RKO (cell line): ENCODE results near the gene UROD.
"Not testable (repeated sequence)": the region's sequence is repeated elsewhere in the genome, so short reads cannot be mapped to it uniquely, and the experiment has no call there.

ENCODE experiments used
- DNase-seq: peaks from one replicate; pipeline ENCODE4 v3.0.0-alpha.2; 2016; ENCODE audit warnings: low spot score

UROD gene

DNA sequence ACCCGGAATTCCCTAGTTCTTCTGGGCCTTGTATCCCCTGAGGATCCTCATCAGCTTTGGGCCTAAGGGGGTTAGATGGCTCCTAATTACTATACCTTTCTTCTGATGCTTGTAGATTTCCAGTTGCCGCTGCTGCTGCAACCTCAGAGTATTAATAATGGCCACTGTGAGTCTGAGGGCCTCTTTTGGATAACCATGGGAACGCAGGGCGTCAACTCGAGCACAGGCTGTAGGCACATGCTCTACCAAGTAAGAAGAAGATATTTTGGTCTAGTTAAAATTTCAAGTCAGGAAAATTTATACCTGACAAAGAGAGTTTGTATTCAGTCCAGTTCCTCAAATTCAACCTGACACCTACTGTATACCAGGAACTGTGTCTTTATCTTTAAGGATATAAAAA lies 28.2 kb downstream of the UROD start:
- DNase-seq, result no peak

DNA sequence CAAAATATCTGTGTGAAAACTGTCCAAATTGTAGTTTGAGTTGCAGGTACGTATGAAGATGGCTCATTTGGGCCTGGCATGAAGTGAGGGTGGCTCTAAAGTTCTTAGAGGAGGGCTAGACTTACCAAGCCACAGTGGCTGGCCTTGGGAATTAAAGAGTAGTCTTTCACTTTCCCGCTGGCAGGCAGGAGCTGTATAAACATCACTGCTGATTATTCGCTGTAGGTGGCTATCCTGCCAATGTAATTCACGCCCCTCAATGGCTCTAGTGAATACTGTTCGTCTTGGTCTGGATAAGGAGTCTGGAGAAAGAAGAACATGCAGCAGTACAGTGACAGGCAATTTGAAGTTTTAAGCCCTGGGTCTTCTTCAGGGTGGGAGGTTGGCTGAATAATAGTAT lies 31.0 kb downstream of the UROD start:
- no peak for DNase-seq

DNA sequence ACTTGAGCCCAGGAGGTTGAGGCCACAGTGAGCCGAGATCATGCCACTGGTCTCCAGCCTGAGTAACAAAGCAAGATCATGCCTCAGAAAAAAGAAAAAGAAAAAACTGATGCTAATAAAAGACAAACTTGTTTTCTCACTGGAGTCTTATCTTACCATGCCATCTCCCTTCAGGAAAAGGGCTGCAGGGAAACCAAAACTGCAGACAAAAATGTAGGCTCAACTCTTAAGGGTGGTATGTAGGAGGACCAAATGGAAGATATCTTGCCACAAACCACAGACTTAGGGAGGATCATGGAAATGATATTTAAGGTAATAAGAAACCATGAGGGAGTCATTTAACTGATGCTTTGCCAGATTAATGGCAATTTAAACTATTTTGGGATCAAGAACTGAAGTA lies 32.9 kb downstream of the UROD start:
- DNase-seq, result no peak

DNA sequence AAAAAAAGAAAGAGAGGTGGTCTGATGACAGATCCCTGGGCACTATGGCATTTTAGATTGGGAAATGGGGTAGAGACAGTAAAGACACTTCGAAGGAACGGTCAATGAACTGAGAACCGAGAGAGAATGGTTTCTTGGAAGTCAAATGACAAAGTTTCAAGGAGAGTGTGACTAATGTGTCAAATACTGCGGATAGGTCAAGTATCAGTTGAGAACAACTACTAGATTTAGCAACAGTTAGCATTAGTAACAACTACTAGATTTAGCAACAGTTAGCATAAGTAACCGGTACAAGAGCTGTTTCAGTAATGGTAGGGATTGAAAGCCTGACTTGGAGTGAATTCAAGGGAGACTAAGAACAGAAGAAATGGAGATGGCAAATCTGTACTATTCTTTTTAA lies 35.0 kb downstream of the UROD start:
- no peak for DNase-seq

DNA sequence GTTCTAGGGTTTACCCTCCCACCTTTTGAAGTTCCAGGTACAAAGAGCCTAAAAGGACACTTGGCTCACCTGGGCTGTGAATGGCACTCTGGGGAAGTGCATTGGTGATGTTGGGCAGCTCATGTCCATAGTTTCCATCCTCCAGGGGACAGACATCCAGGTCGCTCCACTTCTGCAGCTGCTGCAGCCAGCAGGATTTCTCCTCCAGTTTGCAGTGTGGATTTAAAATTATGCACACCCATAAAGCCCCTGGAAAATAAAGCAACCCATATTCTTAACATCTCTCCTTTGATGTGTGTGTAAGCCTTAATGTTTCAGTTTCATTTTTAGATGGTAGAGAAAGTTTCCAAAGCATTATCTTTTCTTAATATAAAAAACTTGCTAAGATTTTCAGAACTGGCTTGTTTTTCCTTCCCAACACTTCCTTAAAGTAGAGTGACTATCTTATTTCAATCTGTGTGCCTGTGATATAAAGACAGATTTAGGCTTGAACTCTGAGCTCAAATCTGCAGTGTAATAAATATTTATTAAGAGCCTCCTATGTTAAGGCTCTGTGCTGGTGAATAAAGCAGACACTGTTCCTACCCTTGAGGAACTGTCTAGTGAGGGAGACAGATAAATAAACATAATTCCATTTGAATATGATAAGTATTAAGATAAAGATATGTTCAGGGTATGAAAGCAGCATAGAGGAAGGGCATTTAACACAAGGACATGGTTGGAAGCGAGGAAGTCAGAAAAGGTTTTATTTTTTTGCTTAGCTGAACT lies 39.1 kb downstream of the UROD start:
- DNase-seq, result no peak

DNA sequence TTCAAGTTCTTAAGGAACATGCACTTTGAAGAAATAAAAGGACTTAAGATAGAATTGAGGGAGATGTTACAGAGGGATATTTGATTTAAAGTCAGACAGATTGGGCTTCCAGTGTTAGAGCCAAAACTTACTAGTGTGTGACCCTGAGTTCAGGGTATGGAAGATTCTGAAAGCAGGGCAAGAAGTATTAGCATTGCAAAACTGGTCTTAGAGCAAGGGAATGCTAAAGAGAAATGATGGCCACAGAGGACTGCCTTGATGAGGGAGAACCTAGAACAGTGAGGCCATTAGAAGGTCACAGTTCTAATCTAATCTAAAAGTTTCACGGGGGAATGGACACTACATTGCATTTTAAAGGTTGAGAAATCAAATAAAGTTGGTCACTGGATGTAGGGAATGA lies 45.5 kb downstream of the UROD start:
- DNase-seq, result no peak

DNA sequence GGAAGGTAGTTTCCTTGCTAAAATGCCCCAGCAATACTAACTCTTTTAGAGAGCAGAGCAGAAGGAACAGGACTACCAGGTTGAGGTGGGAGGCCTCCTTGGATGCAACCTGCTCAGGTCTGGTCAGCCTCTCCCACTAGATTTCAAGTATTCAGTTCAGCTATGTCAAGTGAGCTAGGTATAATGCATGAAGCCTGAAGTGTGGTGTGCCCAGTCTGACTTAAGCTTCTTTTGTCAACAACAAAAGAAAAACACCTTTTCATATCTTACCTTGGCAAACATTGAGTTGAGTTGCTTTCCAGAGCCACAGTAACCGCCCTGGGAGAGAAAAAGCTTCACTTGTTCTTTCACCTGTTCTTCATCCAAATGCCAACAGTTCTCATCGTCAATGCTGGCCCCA lies 47.8 kb downstream of the UROD start:
- no peak for DNase-seq

DNA sequence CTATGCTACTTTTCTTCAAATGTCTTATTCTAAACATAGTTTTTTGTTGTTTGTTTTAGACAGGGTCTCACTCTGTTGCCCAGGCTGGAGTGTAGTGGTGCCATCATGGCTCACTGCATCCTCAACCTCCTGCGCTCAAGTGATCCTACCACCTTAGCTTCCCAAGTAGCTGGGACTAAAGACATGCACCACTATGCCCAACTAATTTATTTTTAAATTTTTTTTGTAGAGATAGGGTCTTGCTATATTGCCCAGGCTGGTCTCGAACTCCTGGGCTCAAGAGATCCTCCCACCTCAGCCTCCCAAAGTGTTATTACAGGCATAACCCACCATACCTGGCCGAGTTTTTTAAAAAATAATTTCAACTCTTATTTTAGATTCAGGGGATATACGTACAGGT lies 50.4 kb downstream of the UROD start:
- DNase-seq, result not testable (repeated sequence)

DNA sequence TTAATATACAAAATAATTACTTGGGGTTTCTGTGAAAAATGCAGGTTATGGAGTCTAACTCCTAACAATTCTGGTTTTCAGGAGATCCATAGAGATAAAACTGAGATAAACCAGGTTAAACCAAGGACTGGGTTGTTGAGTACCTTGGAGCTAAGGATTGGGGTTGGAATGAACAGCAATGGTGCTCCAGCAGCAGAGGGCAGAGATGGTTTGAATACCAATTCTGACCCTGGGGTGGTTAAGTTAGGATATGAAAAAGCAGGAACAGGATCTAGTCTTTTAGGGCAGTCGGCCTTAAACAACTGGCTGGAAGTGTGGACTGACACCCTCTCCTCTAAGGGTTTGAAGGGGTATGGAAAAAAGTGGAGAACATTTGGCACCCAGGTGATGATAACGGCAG lies 53.0 kb downstream of the UROD start:
- no peak for DNase-seq
